ENCODE measurements around the gene BEST4.

- TF ChIP-seq GATA2 (IDR thresholded peaks at IDR 0.05; ENCODE audit: low read depth, low read length) = no peak
- TF ChIP-seq GATA3 (IDR thresholded peaks at IDR 0.05; ENCODE audit: low read depth, low read length) = no peak
Measured at GRCh38 chr1:44822981-44823451, 35.0 kb upstream of the BEST4 start.
